ENCODE results near the gene NAT9. TPM values are rescaled to one million over a fixed set of nuclear protein-coding genes. Genes with fewer than 3 reads are reported as not detected.

NAT9 gene
- total and polyA plus RNA-seq, 2 donors (not counting 1 experiment from before 2014, with no cell fraction given) = 66.6 to 73.6 TPM

DNA sequence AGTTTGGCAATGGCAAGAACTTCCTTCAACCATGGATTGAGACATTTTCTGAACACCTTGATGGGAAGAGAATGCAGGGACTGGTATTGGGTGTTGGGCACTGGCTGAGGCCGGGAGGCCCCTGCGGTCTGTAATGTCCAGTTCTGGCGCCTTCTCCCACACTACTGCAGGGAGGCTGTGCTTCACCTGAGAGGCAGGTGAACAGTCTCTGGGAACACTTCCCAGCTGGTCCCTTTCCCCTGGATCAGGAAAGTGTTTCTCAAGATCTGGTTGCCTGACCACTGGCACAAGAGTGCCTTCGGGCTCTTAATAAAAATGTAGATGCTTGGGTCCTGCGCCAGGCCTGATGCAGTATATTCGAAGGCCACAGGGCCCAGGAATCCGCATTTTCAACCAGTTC, 28.5 kb upstream of the NAT9 start:
- Mint-ChIP-seq H3K4me1 (no peaks in the 10 kb centered on the region), H3K27ac (no peak overlapping the region), H3K9me3 (ENCODE audit: insufficient read depth) (no peaks in the 10 kb centered on the region), H3K27me3 (no peaks in the 10 kb centered on the region), H3K4me3 (no peak overlapping the region)
- H3K27me3 ChIP-seq (replicated peaks in 1 of 4; ENCODE audit: control extremely low read depth in 1 of 4, control insufficient read depth in 3 of 4, insufficient read depth in 4 of 4, low read length in 3 of 4) = no peaks in the 10 kb centered on the region
- H3K9me3 ChIP-seq (ENCODE audit: control extremely low read depth in 1 of 3, control insufficient read depth in 2 of 3, insufficient read depth in 1 of 3, low read length in 2 of 3) = no peaks in the 10 kb centered on the region
- no peaks in the 10 kb centered on the region for H3K79me2 ChIP-seq (ENCODE audit: control insufficient read depth, insufficient read depth, low read length)
- H3K9ac ChIP-seq (ENCODE audit: low read length) = no peak overlapping the region
- H3K4me2 ChIP-seq (replicated peaks; ENCODE audit: low read depth, low read length, poor library complexity, severe bottlenecking) = no peak overlapping the region
- ChIA-PET POLR2A (no interaction called here), CTCF (no interaction called here)
- DNase-seq (no peak), ATAC-seq (ENCODE audit: low read depth) (no peak)
- peaks cover 0 to 10% of the 10 kb centered on the region in 2 experiments for H3K36me3 ChIP-seq (replicated peaks in 1 of 2; ENCODE audit: control extremely low read depth in 1 of 2, control insufficient read depth in 1 of 2, extremely low read depth in 1 of 2, insufficient read depth in 2 of 2, low read length in 1 of 2)
- H3K4me1 ChIP-seq (ENCODE audit: control insufficient read depth in 2 of 2, insufficient read depth in 2 of 2, low read length in 2 of 2) = no peaks in the 10 kb centered on the region
- no peak overlapping the region for H2AFZ ChIP-seq (ENCODE audit: insufficient read depth, low read depth, low read length, poor library complexity, severe bottlenecking)
- TF ChIP-seq, protein P1, sequence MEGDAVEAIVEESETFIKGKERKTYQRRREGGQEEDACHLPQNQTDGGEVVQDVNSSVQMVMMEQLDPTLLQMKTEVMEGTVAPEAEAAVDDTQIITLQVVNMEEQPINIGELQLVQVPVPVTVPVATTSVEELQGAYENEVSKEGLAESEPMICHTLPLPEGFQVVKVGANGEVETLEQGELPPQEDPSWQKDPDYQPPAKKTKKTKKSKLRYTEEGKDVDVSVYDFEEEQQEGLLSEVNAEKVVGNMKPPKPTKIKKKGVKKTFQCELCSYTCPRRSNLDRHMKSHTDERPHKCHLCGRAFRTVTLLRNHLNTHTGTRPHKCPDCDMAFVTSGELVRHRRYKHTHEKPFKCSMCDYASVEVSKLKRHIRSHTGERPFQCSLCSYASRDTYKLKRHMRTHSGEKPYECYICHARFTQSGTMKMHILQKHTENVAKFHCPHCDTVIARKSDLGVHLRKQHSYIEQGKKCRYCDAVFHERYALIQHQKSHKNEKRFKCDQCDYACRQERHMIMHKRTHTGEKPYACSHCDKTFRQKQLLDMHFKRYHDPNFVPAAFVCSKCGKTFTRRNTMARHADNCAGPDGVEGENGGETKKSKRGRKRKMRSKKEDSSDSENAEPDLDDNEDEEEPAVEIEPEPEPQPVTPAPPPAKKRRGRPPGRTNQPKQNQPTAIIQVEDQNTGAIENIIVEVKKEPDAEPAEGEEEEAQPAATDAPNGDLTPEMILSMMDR (IDR thresholded peaks at IDR 0.05) = no peak
- no peak overlapping the region for H3K4me3 ChIP-seq (ENCODE audit: control extremely low read depth in 1 of 5, extremely low read depth in 1 of 5, insufficient read depth in 1 of 5, low read depth in 2 of 5, low read length in 4 of 5)
- 94% methylated on average over 7 of the region's 7 CpGs for WGBS (ENCODE audit: insufficient coverage)
- intact Hi-C loops (cut with micrococcal nuclease) = no loop called here
- H4K20me1 ChIP-seq (ENCODE audit: control insufficient read depth, insufficient read depth, low read length, poor library complexity, severe bottlenecking) = no peaks in the 10 kb centered on the region
- H3K27ac ChIP-seq (ENCODE audit: low read length in 2 of 2) = no peak overlapping the region

DNA sequence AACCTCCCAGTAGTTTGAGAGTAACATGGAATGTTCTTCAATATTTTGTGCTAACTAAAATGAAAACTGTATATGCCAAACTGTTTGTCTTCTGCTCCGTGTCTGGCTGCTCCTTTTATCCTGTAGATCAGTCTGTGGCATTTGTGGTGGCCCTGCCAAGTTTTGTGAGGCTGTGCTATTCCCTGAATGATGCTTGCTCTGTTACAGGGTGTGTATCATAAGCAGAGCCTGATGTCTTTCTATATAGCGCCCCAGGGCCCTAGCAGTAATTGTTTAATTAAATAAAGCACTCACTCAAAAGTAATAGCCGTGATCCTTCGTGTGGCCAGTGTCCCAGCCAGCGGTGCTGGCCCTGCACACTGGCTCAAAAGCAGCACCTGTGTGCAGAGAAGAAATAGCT, 27.8 kb upstream of the NAT9 start:
- Histone ChIP-seq H3K27me3 (replicated peaks in 1 of 4; ENCODE audit: control extremely low read depth in 1 of 4, control insufficient read depth in 3 of 4, insufficient read depth in 4 of 4, low read length in 3 of 4) (no peaks in the 10 kb centered on the region), H3K27ac (ENCODE audit: low read length in 2 of 2) (no peak overlapping the region), H3K9ac (ENCODE audit: low read length) (no peak overlapping the region), H3K36me3 (replicated peaks in 1 of 2; ENCODE audit: control extremely low read depth in 1 of 2, control insufficient read depth in 1 of 2, extremely low read depth in 1 of 2, insufficient read depth in 2 of 2, low read length in 1 of 2) (peaks cover 0 to 13% of the 10 kb centered on the region in 2 experiments), H3K4me3 (ENCODE audit: control extremely low read depth in 1 of 5, extremely low read depth in 1 of 5, insufficient read depth in 1 of 5, low read depth in 2 of 5, low read length in 4 of 5) (no peak overlapping the region), H3K4me1 (ENCODE audit: control insufficient read depth in 2 of 2, insufficient read depth in 2 of 2, low read length in 2 of 2) (no peaks in the 10 kb centered on the region), H3K79me2 (ENCODE audit: control insufficient read depth, insufficient read depth, low read length) (no peaks in the 10 kb centered on the region), H4K20me1 (ENCODE audit: control insufficient read depth, insufficient read depth, low read length, poor library complexity, severe bottlenecking) (no peaks in the 10 kb centered on the region), H2AFZ (ENCODE audit: insufficient read depth, low read depth, low read length, poor library complexity, severe bottlenecking) (no peak overlapping the region), H3K9me3 (ENCODE audit: control extremely low read depth in 1 of 3, control insufficient read depth in 2 of 3, insufficient read depth in 1 of 3, low read length in 2 of 3) (no peaks in the 10 kb centered on the region), H3K4me2 (replicated peaks; ENCODE audit: low read depth, low read length, poor library complexity, severe bottlenecking) (no peak overlapping the region)
- intact Hi-C loops (cut with micrococcal nuclease) = no loop called here
- DNase-seq = no peak
- ATAC-seq (ENCODE audit: low read depth) = no peak
- Mint-ChIP-seq H3K9me3 (ENCODE audit: insufficient read depth) (no peaks in the 10 kb centered on the region), H3K27ac (no peak overlapping the region), H3K27me3 (no peaks in the 10 kb centered on the region), H3K4me1 (no peaks in the 10 kb centered on the region), H3K4me3 (no peak overlapping the region)
- no peak for TF ChIP-seq EZH2 (IDR thresholded peaks at IDR 0.05; ENCODE audit: borderline replicate concordance, insufficient read depth, low read depth, low read length, poor library complexity, severe bottlenecking)
- TF ChIP-seq, protein P1 (IDR thresholded peaks at IDR 0.05) = no peak
- 96% methylated on average over 5 of the region's 5 CpGs for WGBS (ENCODE audit: insufficient coverage)
- POLR2A ChIA-PET = no interaction called here
- CTCF ChIA-PET = no interaction called here

Data from B cell (primary cell).